CD8-positive, alpha-beta memory T cell (primary cell): ENCODE measurements around the gene CALML4. TPM values are rescaled to one million over a fixed set of nuclear protein-coding genes. Genes with fewer than 3 reads are reported as not detected.
"Not testable (repeated sequence)": the region's sequence is repeated elsewhere in the genome, so short reads cannot be mapped to it uniquely, and the experiment has no call there.

Experiments used
- CTCF ChIA-PET: fragments of 350-600 bp; sonication (Branson Sonifier 250); formaldehyde crosslinking; loops from one replicate; lab custom pipeline; 2021; ENCODE audit warnings: antibody characterized with exemption; lab: Charles Lee
- POLR2A ChIA-PET: fragments of 350-600 bp; sonication (Branson Sonifier 250); formaldehyde crosslinking; loops from one replicate; lab custom pipeline; 2021; ENCODE audit warnings: antibody characterized with exemption; lab: Charles Lee
- DNase-seq, 5 donors: peaks; one replicate each; pipeline versions ENCODE4 v3.0.0 to v3.0.0-alpha.2; 2020 to 2022; ENCODE audit warnings: mixed read lengths in 1 of 5
- H3K27ac ChIP-seq: one replicate; pipeline ENCODE4 v1.7.0; 2013; ENCODE audit warnings: low read depth, mild to moderate bottlenecking, low read length, moderate library complexity
- H3K27me3 ChIP-seq: 2 replicates; pipeline ENCODE4 v1.7.0; 2013; ENCODE audit warnings: low read length, mild to moderate bottlenecking; ENCODE audit not compliant: insufficient read depth, poor library complexity, severe bottlenecking
- H3K36me3 ChIP-seq: 2 replicates; pipeline ENCODE4 v1.7.0; 2013; ENCODE audit warnings: mild to moderate bottlenecking, low read length, moderate library complexity; ENCODE audit not compliant: insufficient read depth
- H3K4me1 ChIP-seq: 2 replicates; pipeline ENCODE4 v1.7.0; 2013; ENCODE audit warnings: mild to moderate bottlenecking, low read length, moderate library complexity; ENCODE audit not compliant: insufficient read depth
- H3K4me3 ChIP-seq: 2 replicates; pipeline ENCODE4 v1.7.0; 2013; ENCODE audit warnings: mild to moderate bottlenecking, low read length
- H3K9me3 ChIP-seq: 2 replicates; pipeline ENCODE4 v1.7.0; 2013; ENCODE audit warnings: mild to moderate bottlenecking, low read length
- H3K27ac Mint-ChIP-seq, 8 donors: one replicate each; pipeline ENCODE4 v1.8.0; 2020 to 2021; ENCODE audit warnings: mixed read lengths in 8 of 8, mild to moderate bottlenecking in 6 of 8, inconsistent platforms in 3 of 8, moderate library complexity in 3 of 8
- H3K27me3 Mint-ChIP-seq, 2 donors: one replicate each; pipeline ENCODE4 v1.8.0; 2020 to 2021; ENCODE audit warnings: mixed read lengths in 2 of 2, mild to moderate bottlenecking in 1 of 2, moderate library complexity in 1 of 2
- H3K36me3 Mint-ChIP-seq, 3 donors: one replicate each; pipeline ENCODE4 v1.8.0; 2020 to 2021; ENCODE audit warnings: mixed read lengths in 3 of 3, inconsistent platforms in 1 of 3, mild to moderate bottlenecking in 1 of 3
- H3K4me1 Mint-ChIP-seq, 3 donors: one replicate each; pipeline ENCODE4 v1.8.0; 2020 to 2021; ENCODE audit warnings: mixed read lengths in 3 of 3, inconsistent platforms in 1 of 3, mild to moderate bottlenecking in 1 of 3
- H3K4me3 Mint-ChIP-seq, 7 donors: one replicate each; pipeline ENCODE4 v1.8.0; 2020 to 2021; ENCODE audit warnings: mixed read lengths in 7 of 7, mild to moderate bottlenecking in 6 of 7, moderate library complexity in 4 of 7, inconsistent platforms in 2 of 7
- H3K9me3 Mint-ChIP-seq, 5 donors: one replicate each; pipeline ENCODE4 v1.8.0; 2020 to 2022; ENCODE audit warnings: mixed read lengths in 5 of 5, mild to moderate bottlenecking in 3 of 5, moderate library complexity in 2 of 5, inconsistent platforms in 1 of 5
- polyA plus RNA-seq: library from polyadenylated mRNA; unstranded; fragments of 300-500 nt; fragmentation: Illumina TruSeq; gene quantifications from one replicate; pipeline ENCODE4 v1.2.3, GENCODE V29; 2021
- total RNA-seq, 2 experiments: library from RNA; stranded (reverse); gene quantifications; one replicate each; pipeline ENCODE4 v1.2.3, GENCODE V29; 2021

The CALML4 gene
- total and polyA plus RNA-seq, 3 experiments from 2014 or later: 0.40 to 6.4 (median 4.9) TPM

DNA sequence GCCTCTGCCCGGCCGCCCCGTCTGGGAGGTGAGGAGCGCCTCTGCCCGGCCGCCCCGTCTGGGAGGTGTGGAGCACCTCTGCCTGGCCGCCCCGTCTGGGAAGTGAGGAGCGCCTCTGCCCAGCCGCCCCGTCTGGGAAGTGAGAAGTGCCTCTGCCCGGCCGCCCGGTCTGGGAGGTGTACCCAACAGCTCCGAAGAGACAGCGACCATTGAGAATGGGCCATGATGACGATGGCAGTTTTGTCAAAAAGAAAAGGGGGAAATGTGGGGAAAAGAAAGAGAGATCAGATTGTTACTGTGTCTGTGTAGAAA lies 17.3 kb upstream of the CALML4 start:
- H3K4me1 Mint-ChIP-seq: peaks cover 12 to 19% (median 13%) of the 10 kb centered on the region in 3 donors
- H3K4me3 ChIP-seq, H3K36me3 Mint-ChIP-seq, CTCF ChIA-PET, POLR2A ChIA-PET, H3K4me1 ChIP-seq, H3K36me3 ChIP-seq, H3K4me3 Mint-ChIP-seq, H3K27ac Mint-ChIP-seq, H3K27me3 ChIP-seq, H3K27ac ChIP-seq, H3K27me3 Mint-ChIP-seq, H3K9me3 Mint-ChIP-seq, H3K9me3 ChIP-seq, DNase-seq: not testable (repeated sequence)

DNA sequence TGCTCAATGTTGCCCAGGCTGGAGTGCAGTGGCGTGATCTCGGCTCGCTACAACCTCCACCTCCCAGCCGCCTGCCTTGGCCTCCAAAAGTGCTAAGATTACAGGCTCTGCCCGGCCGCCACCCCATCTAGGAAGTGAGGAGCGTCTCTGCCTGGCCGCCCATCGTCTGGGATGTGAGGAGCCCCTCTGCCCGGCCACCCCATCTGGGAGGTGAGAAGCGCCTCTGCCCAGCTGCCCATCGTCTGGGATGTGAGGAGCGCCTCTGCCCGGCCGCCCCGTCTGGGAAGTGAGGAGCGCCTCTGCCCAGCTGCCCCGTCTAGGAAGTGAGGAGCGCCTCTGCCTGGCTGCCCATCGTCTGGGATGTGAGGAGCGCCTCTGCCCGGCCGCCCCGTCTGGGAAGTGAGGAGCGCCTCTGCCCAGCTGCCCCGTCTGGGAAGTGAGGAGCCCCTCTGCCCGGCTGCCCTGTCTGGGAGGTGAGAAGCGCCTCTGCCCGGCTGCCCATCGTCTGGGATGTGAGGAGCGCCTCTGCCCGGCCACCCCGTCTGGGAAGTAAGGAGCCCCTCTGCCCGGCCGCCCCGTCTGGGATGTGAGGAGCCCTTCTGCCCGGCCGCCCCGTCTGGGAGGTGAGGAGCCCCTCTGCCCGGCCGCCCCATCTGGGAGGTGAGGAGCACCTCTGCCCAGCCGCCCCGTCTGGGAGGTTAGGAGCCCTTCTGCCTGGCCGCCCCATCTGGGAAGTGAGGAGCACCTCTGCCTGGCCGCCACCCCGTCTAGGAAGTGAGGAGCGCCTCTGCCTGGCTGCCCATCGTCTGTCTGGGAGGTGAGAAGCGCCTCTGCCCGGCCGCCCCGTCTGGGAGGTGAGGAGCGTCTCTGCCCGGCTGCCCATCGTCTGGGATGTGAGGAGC lies 16.6 kb upstream of the CALML4 start:
- H3K4me3 Mint-ChIP-seq, H3K36me3 ChIP-seq, H3K27me3 Mint-ChIP-seq, H3K4me3 ChIP-seq, DNase-seq, POLR2A ChIA-PET, H3K27ac ChIP-seq, H3K9me3 Mint-ChIP-seq, H3K27me3 ChIP-seq, H3K27ac Mint-ChIP-seq, H3K9me3 ChIP-seq, H3K4me1 ChIP-seq: not testable (repeated sequence)
- H3K4me1 Mint-ChIP-seq: peaks cover 11 to 15% (median 12%) of the 10 kb centered on the region in 3 donors
- H3K36me3 Mint-ChIP-seq: peaks cover 0 to 14% (median 4%) of the 10 kb centered on the region in 3 donors
- CTCF ChIA-PET: interaction anchor here (1.3 kb wide), 1 partner anchor 359 kb away, joined by 3 read pairs; no protein-coding TSS in a partner anchor

- Histone ChIP-seq H3K4me1 (no peaks in the 10 kb centered on the region), H3K4me3 (no peak overlapping the region), H3K36me3 (no peaks in the 10 kb centered on the region), H3K27ac (no peak overlapping the region), H3K9me3 (no peaks in the 10 kb centered on the region), H3K27me3 (no peaks in the 10 kb centered on the region)
- peaks cover 0 to 19% (median 4%) of the 10 kb centered on the region in 3 donors for H3K36me3 Mint-ChIP-seq
- no peaks in the 10 kb centered on the region for H3K9me3 Mint-ChIP-seq
- ChIA-PET POLR2A (no interaction called here), CTCF (interaction anchor here (0.9 to 1.3 kb wide), 3 partner anchors 8 to 358 kb away, joined by 3 to 4 read pairs (median 3); partner anchors contain the start of gene CLN6)
- no peak overlapping the region for H3K4me3 Mint-ChIP-seq
- H3K4me1 Mint-ChIP-seq: peaks cover 11 to 12% (median 12%) of the 10 kb centered on the region in 3 donors
- no peaks in the 10 kb centered on the region for H3K27me3 Mint-ChIP-seq
- peak overlapping the region in 1 of 8 donors; percentile 15 for H3K27ac Mint-ChIP-seq
- DNase-seq: no peak
Observed at GRCh38 chr15:68220967-68221366, 15.8 kb upstream of the CALML4 start.

DNA sequence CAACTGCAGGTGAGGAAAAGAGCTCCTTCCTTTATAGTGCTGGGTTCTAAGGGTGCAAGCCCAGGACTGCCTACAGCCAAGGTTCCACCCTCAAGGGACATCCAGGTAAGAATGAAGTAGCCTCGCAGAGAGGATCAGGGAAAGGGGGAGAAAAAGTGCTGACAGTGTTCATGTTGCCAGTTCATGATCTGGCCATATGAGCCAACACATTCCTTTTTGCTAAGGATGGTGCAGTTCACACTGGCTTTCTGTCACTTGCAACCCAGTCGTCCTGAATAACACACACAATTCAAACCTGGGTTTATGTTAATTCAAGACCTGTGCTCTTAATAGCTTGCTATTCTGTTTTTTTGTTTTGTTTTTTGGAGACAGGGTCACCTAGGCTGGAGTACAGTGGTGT lies 15.4 kb upstream of the CALML4 start:
- CTCF ChIA-PET: interaction anchor here (0.9 to 1.3 kb wide), 3 partner anchors 8 to 358 kb away, joined by 3 to 4 read pairs (median 3); partner anchors contain the start of gene CLN6
- POLR2A ChIA-PET: no interaction called here
- no peak for DNase-seq

DNA sequence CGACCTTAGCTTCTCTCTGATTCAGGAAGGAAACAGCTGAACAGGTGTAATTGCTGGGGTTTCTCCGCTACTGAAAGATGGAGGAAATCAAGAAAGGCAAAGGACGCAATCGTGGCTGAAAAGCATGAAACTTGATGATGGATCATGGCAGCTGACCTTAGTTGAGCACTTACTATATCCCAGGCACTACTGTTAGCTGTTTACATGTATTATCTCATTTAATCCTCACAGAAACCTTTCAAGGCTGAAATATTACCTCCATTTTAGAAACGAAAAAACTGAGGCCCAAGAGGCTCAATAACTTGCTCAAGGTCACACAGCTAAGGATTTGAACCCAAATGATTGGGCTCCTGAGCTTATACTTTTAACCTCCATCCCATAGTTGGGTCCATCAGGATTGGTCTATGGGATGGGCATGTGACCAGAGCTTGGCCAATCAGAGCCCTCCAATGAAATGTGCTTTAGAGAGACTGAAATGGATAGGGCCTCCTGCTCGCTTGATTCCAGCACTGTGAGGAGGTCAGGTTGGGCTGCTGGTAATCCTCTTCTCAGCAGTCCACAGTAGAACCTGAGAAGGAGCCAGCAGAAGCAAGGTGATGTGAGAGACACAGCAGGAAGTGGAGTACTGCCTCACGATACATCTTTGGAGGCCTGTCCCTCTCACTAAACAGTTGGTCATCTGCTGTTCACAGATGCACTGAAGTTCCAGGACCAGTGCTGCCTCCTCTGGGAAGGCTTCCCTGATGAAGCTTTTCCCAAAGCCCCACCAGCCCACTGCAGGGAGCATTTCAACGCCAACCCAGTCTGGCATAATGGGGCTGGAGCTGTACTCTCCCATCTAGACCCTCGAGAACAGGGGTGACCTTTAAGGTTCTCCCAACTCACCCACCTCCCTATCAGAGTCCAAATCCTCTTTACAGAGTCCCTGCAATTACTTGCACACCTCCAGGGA lies 14.0 kb upstream of the CALML4 start:
- H3K36me3 ChIP-seq: no peaks in the 10 kb centered on the region
- Mint-ChIP-seq H3K27ac (peak overlapping the region in 1 of 8 donors; percentile 41), H3K4me3 (no peak overlapping the region)

More for the DNA sequence above, 15.4 kb upstream of the CALML4 start:
- Histone ChIP-seq H3K9me3 (no peaks in the 10 kb centered on the region), H3K27ac (no peak overlapping the region), H3K27me3 (no peaks in the 10 kb centered on the region), H3K4me1 (no peaks in the 10 kb centered on the region), H3K4me3 (no peak overlapping the region), H3K36me3 (no peaks in the 10 kb centered on the region)
- Mint-ChIP-seq H3K36me3 (peaks cover 0 to 19% (median 4%) of the 10 kb centered on the region in 3 donors), H3K4me1 (peaks cover 11 to 12% (median 12%) of the 10 kb centered on the region in 3 donors), H3K4me3 (no peak overlapping the region), H3K27ac (peak overlapping the region in 1 of 8 donors; percentile 47), H3K27me3 (no peaks in the 10 kb centered on the region), H3K9me3 (no peaks in the 10 kb centered on the region)

DNA sequence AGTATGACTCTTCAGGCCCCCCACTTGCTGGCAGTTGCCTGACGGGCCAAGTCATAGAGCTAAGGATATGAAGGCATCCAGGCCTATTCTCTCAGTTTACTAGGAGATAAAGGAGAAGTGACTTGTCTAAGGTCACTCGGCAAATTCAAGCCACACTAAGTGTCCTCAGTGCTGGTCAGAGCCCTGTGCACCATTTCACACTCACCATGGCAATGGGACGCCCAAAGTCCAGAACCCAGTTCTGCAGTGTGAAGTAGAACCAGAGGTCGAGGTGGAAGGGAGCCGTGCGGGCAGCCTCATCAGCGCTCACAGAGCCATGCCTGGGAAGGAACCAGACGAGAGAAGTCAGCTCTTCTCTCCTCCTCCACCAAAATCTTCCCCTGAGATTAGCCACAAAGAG lies 13.2 kb upstream of the CALML4 start:
- H3K36me3 Mint-ChIP-seq: peaks cover 0 to 22% (median 4%) of the 10 kb centered on the region in 3 donors
- H3K36me3 ChIP-seq: no peaks in the 10 kb centered on the region
- POLR2A ChIA-PET: no interaction called here
- no peak overlapping the region for H3K27ac ChIP-seq
- CTCF ChIA-PET: no interaction called here
- no peaks in the 10 kb centered on the region for H3K27me3 ChIP-seq
- no peak overlapping the region for H3K4me3 Mint-ChIP-seq
- H3K27ac Mint-ChIP-seq: no peak overlapping the region
- H3K4me1 Mint-ChIP-seq: peaks cover 0 to 4% (median 0%) of the 10 kb centered on the region in 3 donors
- no peaks in the 10 kb centered on the region for H3K4me1 ChIP-seq
- no peaks in the 10 kb centered on the region for H3K9me3 ChIP-seq
- DNase-seq: no peak
- H3K9me3 Mint-ChIP-seq: no peaks in the 10 kb centered on the region
- H3K4me3 ChIP-seq: no peak overlapping the region
- H3K27me3 Mint-ChIP-seq: no peaks in the 10 kb centered on the region

More for the DNA sequence above, 14.0 kb upstream of the CALML4 start:
- CTCF ChIA-PET: interaction anchor here (0.8 kb wide), 1 partner anchor 34 kb away, joined by 3 read pairs; no protein-coding TSS in a partner anchor
- peaks cover 0 to 4% (median 0%) of the 10 kb centered on the region in 3 donors for H3K4me1 Mint-ChIP-seq
- DNase-seq: no peak
- no peak overlapping the region for H3K4me3 ChIP-seq
- H3K27ac ChIP-seq: no peak overlapping the region
- POLR2A ChIA-PET: no interaction called here
- H3K27me3 ChIP-seq: no peaks in the 10 kb centered on the region
- H3K36me3 Mint-ChIP-seq: peaks cover 0 to 22% (median 4%) of the 10 kb centered on the region in 3 donors
- H3K9me3 Mint-ChIP-seq: no peaks in the 10 kb centered on the region
- H3K4me1 ChIP-seq: no peaks in the 10 kb centered on the region
- H3K27me3 Mint-ChIP-seq: no peaks in the 10 kb centered on the region
- no peaks in the 10 kb centered on the region for H3K9me3 ChIP-seq

DNA sequence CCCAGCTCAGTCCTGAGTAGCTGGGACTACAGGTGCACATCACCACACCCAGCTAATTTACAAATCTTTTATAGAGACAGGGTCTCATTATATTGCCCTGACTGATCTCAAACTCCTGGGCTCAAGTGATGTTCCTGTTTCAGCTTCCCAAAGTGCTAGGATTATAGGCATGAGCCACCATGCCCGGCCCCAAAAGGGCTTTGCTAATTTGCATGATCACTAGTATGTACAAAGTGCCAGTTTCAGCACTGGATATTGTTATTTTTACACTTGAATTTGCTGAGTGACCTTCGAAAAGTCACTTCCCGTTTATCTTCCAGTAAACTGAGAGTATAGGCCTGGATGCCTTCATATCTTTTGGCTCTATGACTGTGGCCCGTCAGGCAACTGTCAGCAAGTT lies 12.2 kb upstream of the CALML4 start:
- Histone ChIP-seq H3K27me3 (no peaks in the 10 kb centered on the region), H3K27ac (no peak overlapping the region), H3K4me3 (no peak overlapping the region), H3K36me3 (no peaks in the 10 kb centered on the region), H3K9me3 (no peaks in the 10 kb centered on the region), H3K4me1 (no peaks in the 10 kb centered on the region)
- no peak overlapping the region for H3K27ac Mint-ChIP-seq
- H3K36me3 Mint-ChIP-seq: peaks cover 0 to 22% (median 4%) of the 10 kb centered on the region in 3 donors
- H3K4me1 Mint-ChIP-seq: peaks cover 0 to 4% (median 0%) of the 10 kb centered on the region in 3 donors
- POLR2A ChIA-PET: no interaction called here
- H3K27me3 Mint-ChIP-seq: no peaks in the 10 kb centered on the region
- CTCF ChIA-PET: no interaction called here
- no peaks in the 10 kb centered on the region for H3K9me3 Mint-ChIP-seq
- DNase-seq: no peak
- no peak overlapping the region for H3K4me3 Mint-ChIP-seq
